OCI-LY7 (cell line): ENCODE measurements around the gene TLDC2. TPM values are rescaled to one million over a fixed set of nuclear protein-coding genes. Genes with fewer than 3 reads are reported as not detected.

Experiments used
- BruUV-seq: library from RNA; stranded (reverse); fragments of 400-500 nt; replicated peaks from 2 replicates; lab custom pipeline; 2021; lab: Mats Ljungman, UMichigan
- CTCF ChIA-PET: fragments of 300-600 bp; sonication (Branson Sonifier 250); formaldehyde crosslinking; loops from one replicate; lab custom pipeline; 2022; ENCODE audit warnings: antibody characterized with exemption; ENCODE audit not compliant: unreplicated experiment; lab: Charles Lee
- POLR2A ChIA-PET: fragments of 300-600 bp; sonication (Branson Sonifier 250); formaldehyde crosslinking; loops from one replicate; lab custom pipeline; 2022; ENCODE audit warnings: antibody characterized with exemption; lab: Charles Lee
- DNase-seq: peaks from one replicate; pipeline ENCODE4 v3.0.0-alpha.2; 2015; ENCODE audit warnings: low spot score
- H2AFZ ChIP-seq: fragments of 200-600 bp; sonication (generic), shearing (Covaris generic); 2 replicates; pipeline ENCODE4 v1.6.1; 2014; ENCODE audit warnings: mild to moderate bottlenecking, antibody characterized with exemption, low read length, moderate library complexity
- H3K27ac ChIP-seq: fragments of 200-600 bp; sonication (generic); 2 replicates; pipeline ENCODE4 v1.5.1; 2014; ENCODE audit warnings: mixed run types, low read depth, mild to moderate bottlenecking, moderate library complexity, low read length, inconsistent platforms; ENCODE audit not compliant: poor library complexity, severe bottlenecking
- H3K36me3 ChIP-seq: fragments of 200-600 bp; sonication (generic); 2 replicates; pipeline ENCODE4 v1.6.1; 2014; ENCODE audit warnings: mild to moderate bottlenecking, antibody characterized with exemption, low read length, moderate library complexity, mixed read lengths; ENCODE audit not compliant: insufficient read depth
- H3K4me1 ChIP-seq: fragments of 200-600 bp; sonication (generic); 2 replicates; pipeline ENCODE4 v1.5.1; 2014; ENCODE audit warnings: mild to moderate bottlenecking, low read length; ENCODE audit not compliant: insufficient read depth, poor library complexity, severe bottlenecking
- H3K4me2 ChIP-seq: fragments of 200-600 bp; sonication (generic); 2 replicates; pipeline ENCODE4 v1.6.1; 2014; ENCODE audit warnings: mild to moderate bottlenecking, low read length
- H3K4me3 ChIP-seq: fragments of 200-600 bp; sonication (generic); 2 replicates; pipeline ENCODE4 v1.5.1; 2014; ENCODE audit warnings: mild to moderate bottlenecking, low read depth, low read length; ENCODE audit not compliant: poor library complexity, severe bottlenecking
- H3K79me2 ChIP-seq: fragments of 200-600 bp; sonication (generic); 2 replicates; pipeline ENCODE4 v1.6.1; 2016; ENCODE audit warnings: low read depth, mild to moderate bottlenecking, low read length, moderate library complexity, mixed read lengths; ENCODE audit not compliant: insufficient read depth
- H3K9me2 ChIP-seq: fragments of 200-600 bp; sonication (generic); 2 replicates; pipeline ENCODE4 v1.6.1; 2016; ENCODE audit warnings: mild to moderate bottlenecking, low read length, mixed read lengths; ENCODE audit not compliant: insufficient read depth
- H3K9me3 ChIP-seq: fragments of 200-600 bp; sonication (generic); 2 replicates; pipeline ENCODE4 v1.6.1; 2014; ENCODE audit warnings: mild to moderate bottlenecking, mixed run types, low read length, mixed read lengths
- H4K20me1 ChIP-seq: fragments of 200-600 bp; sonication (generic); 2 replicates; pipeline ENCODE4 v1.6.1; 2014; ENCODE audit warnings: mild to moderate bottlenecking, antibody characterized with exemption, low read length, moderate library complexity, mixed read lengths; ENCODE audit not compliant: insufficient read depth
- EZH2phosphoT487 ChIP-seq: fragments of 200-600 bp; sonication (generic); IDR thresholded peaks from 2 replicates; pipeline ENCODE4 v1.6.1; 2018; ENCODE audit warnings: low read depth, borderline replicate concordance, mild to moderate bottlenecking, mixed run types, antibody characterized with exemption, low read length, moderate library complexity, mixed read lengths
- intact Hi-C: fragments of 100-400 bp; cut with micrococcal nuclease; formaldehyde crosslinking; loops from one replicate; pipeline ENCODE4 v1.10.0; 2022; ENCODE audit not compliant: unreplicated experiment
- total RNA-seq, 2 experiments: library from RNA; depleted of rRNA in 1 of 2; stranded (reverse); fragments of >200 nt in 1 of 2; shearing (Covaris generic) in 1 of 2; gene quantifications; 2 replicates each; pipeline ENCODE4 v1.2.3, GENCODE V29; 2014 to 2022
- TF ChIP-seq, protein P1 (sequence below): fragments of 200-600 bp; sonication (generic); conservative IDR thresholded peaks from 2 replicates; pipeline ENCODE4 v1.5.1; 2014; ENCODE audit warnings: mild to moderate bottlenecking, antibody characterized with exemption, low read length, moderate library complexity, mixed read lengths

Gene TLDC2
- total RNA-seq, 2 experiments from 2014 or later: not detected

DNA sequence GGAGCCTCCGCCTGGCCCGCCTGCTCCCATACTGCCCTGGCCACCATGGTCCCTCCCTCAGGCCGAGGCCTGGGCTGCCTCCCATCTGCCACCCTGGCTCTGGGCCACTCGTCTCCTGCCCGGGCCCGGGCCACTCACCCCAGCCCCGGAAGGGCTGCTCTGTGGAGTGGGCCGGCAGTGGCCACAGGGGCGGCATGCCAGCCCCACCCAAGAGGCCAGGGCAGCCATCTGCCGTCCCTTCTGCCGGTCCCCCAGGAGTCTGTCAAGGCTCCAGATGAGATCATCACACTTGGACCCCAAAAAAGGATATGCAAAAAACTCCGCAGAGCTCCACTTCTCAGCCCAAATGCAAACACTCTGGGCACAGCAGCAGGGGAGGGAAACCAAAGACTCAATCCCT is 23.8 kb upstream of the TLDC2 start:
- peak; percentile 28 for DNase-seq

DNA sequence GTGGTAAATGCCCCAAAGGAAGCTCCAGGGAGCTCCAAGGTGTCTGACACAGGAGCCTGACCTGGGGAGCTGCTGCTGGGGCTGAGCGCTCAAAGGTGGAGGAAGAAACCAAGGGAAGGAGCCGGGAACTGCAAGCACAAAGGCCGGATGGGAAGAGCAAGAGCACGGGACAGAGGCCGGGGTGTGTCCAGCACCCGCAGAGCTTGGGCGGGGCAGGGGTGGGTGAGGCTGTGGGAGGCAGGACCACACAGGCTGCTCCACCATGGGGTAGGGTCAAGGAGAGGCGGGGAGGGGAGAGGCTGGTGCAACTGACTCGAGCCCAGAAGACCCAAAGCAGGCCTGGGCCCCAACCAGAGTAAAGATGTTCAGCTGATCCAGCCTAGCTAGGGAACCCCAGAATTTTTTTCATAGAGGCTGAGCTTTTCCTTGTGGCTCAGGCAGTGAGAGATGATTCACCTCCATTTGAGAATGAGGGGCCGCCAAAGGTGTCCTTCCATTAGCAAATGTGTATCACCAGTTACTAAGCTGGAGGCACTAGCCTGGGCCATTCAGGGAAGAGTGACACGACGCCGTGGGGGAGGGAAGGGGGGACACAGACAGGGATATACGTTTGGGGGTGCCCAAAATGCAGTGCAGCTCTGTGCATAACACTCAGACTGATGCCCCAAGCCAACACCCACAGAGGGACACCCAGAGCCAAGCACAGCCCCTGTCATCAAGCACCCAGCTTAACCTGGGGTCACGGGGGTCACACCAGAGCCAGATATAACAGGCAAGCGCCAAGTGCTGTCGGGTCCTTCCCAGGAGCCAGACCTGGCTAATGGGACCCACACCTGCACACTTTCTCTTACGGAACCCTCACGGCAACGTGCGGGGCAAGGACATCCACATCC is 21.3 kb upstream of the TLDC2 start:
- Histone ChIP-seq H2AFZ (no peak overlapping the region), H3K27ac (no peak overlapping the region), H3K9me3 (peaks cover 6% of the 10 kb centered on the region), H3K4me1 (peaks cover 37% of the 10 kb centered on the region), H3K36me3 (peaks cover 7% of the 10 kb centered on the region), H3K79me2 (no peaks in the 10 kb centered on the region), H3K4me2 (no peak overlapping the region), H4K20me1 (no peaks in the 10 kb centered on the region), H3K9me2 (no peaks in the 10 kb centered on the region), H3K4me3 (no peak overlapping the region)
- intact Hi-C loops: no loop called here
- ChIA-PET POLR2A (interaction anchor here (0.5 to 2.4 kb wide), 5 partner anchors 18 to 64 kb away, joined by 3 to 20 read pairs (median 4); no protein-coding TSS in a partner anchor), CTCF (interaction anchor here (0.6 kb wide), 2 partner anchors 81 to 108 kb away, joined by 3 read pairs; partner anchors contain the start of gene DSN1)
- no peak for DNase-seq
- TF ChIP-seq, protein P1, sequence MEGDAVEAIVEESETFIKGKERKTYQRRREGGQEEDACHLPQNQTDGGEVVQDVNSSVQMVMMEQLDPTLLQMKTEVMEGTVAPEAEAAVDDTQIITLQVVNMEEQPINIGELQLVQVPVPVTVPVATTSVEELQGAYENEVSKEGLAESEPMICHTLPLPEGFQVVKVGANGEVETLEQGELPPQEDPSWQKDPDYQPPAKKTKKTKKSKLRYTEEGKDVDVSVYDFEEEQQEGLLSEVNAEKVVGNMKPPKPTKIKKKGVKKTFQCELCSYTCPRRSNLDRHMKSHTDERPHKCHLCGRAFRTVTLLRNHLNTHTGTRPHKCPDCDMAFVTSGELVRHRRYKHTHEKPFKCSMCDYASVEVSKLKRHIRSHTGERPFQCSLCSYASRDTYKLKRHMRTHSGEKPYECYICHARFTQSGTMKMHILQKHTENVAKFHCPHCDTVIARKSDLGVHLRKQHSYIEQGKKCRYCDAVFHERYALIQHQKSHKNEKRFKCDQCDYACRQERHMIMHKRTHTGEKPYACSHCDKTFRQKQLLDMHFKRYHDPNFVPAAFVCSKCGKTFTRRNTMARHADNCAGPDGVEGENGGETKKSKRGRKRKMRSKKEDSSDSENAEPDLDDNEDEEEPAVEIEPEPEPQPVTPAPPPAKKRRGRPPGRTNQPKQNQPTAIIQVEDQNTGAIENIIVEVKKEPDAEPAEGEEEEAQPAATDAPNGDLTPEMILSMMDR: no peak
- no peak for TF ChIP-seq EZH2phosphoT487
- no TSS peak for BruUV-seq

More for the DNA sequence above, 23.8 kb upstream of the TLDC2 start:
- Histone ChIP-seq H3K4me3 (peak overlapping the region; percentile 5), H3K4me2 (peak overlapping the region; percentile 35), H3K36me3 (peaks cover 7% of the 10 kb centered on the region), H2AFZ (peak overlapping the region; percentile 40), H3K79me2 (no peaks in the 10 kb centered on the region), H3K9me2 (no peaks in the 10 kb centered on the region), H3K9me3 (peaks cover 6% of the 10 kb centered on the region), H4K20me1 (no peaks in the 10 kb centered on the region), H3K27ac (peak overlapping the region; percentile 19), H3K4me1 (peaks cover 52% of the 10 kb centered on the region)
- TF ChIP-seq, protein P1: no peak
- TF ChIP-seq EZH2phosphoT487: no peak
- ChIA-PET CTCF (no interaction called here), POLR2A (interaction anchor here (0.6 to 1.4 kb wide), 4 partner anchors 9 to 715 kb away, joined by 3 to 4 read pairs (median 4); no protein-coding TSS in a partner anchor)
- BruUV-seq: no TSS peak
- intact Hi-C loops: no loop called here
